ENCODE results near the gene EYA2.

Gene EYA2

DNA sequence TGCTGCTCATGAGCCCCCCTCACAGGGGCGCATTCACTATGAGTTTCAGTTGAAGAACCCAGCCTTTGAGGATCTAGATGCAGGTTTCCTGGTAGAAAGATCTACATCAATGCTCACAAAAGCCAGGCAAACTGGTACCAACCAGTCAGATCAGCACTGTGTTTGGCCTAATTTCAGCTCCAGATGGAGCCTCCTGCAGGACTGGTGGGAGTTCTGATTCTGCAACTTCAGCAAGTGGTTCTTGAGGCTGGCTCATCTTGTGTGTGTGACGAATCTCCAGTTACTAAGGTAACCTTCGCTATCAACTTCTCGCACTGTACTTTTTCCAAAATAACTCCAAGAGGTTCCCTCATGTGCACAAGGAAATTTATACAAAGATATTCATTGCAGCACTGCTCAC lies 343.1 kb downstream of the EYA2 start:
- no peak for DNase-seq

Measured in suppressor macrophage treated with lipopolysaccharide for 1 hour (primary cell).